CD14-positive monocyte (primary cell): ENCODE data around the gene B4GALT1. TPM values are rescaled to one million over a fixed set of nuclear protein-coding genes. Genes with fewer than 3 reads are reported as not detected.
A peak's percentile ranks its signal among the peaks of the same experiment; 100 is the strongest.

Experiments
- DNase-seq, 3 donors: peaks; one replicate each; pipeline ENCODE4 v3.0.0-alpha.2; 2011 to 2022
- H2AFZ ChIP-seq: 2 replicates; pipeline ENCODE4 v1.6.0; 2012; ENCODE audit warnings: mild to moderate bottlenecking, low read depth, low read length, inconsistent platforms; ENCODE audit not compliant: insufficient read depth, poor library complexity, severe bottlenecking
- H3K27ac ChIP-seq, 2 donors: 1 replicate in 1 of 2; 2 replicates in 1 of 2; pipeline ENCODE4 v1.5.1; 2012 to 2013; ENCODE audit warnings: low read length in 2 of 2, control low read depth in 1 of 2, inconsistent platforms in 1 of 2, low read depth in 1 of 2, mild to moderate bottlenecking in 1 of 2
- H3K27me3 ChIP-seq, 2 donors: one replicate each; pipeline versions ENCODE4 v1.6.0 to v1.6.1; 2011 to 2013; ENCODE audit warnings: low read length in 2 of 2; ENCODE audit not compliant: control insufficient read depth in 2 of 2, insufficient read depth in 2 of 2
- H3K36me3 ChIP-seq, 2 donors: replicated peaks in 1 of 2; 1 replicate in 1 of 2; 2 replicates in 1 of 2; pipeline versions ENCODE4 v1.5.1 to v1.6.1; 2012 to 2013; ENCODE audit warnings: low read length in 2 of 2, control low read depth in 1 of 2, inconsistent platforms in 1 of 2, mild to moderate bottlenecking in 1 of 2; ENCODE audit not compliant: insufficient read depth in 2 of 2, control insufficient read depth in 1 of 2
- H3K4me1 ChIP-seq, 2 donors: 1 replicate in 1 of 2; 2 replicates in 1 of 2; pipeline versions ENCODE4 v1.5.1 to v1.6.1; 2012 to 2013; ENCODE audit warnings: low read length in 2 of 2, control low read depth in 1 of 2, inconsistent platforms in 1 of 2, mild to moderate bottlenecking in 1 of 2, moderate library complexity in 1 of 2; ENCODE audit not compliant: insufficient read depth in 2 of 2, control insufficient read depth in 1 of 2
- H3K4me2 ChIP-seq: replicated peaks from 2 replicates; pipeline ENCODE3; 2012; ENCODE audit warnings: low read length, moderate library complexity, mild to moderate bottlenecking; ENCODE audit not compliant: poor library complexity, severe bottlenecking; ENCODE audit errors: extremely low read depth
- H3K4me3 ChIP-seq, 3 experiments: fragments of 200-600 bp in 1 of 3; sonication (generic) in 1 of 3; replicated peaks in 1 of 3; 1 replicate in 2 of 3; 2 replicates in 1 of 3; pipeline ENCODE4 v1.5.1; 2011 to 2013; ENCODE audit warnings: low read length in 3 of 3, mild to moderate bottlenecking in 3 of 3, control low read depth in 2 of 3, low read depth in 2 of 3, inconsistent platforms in 1 of 3, moderate library complexity in 1 of 3
- H3K79me2 ChIP-seq: 2 replicates; pipeline ENCODE4 v1.6.0; 2012; ENCODE audit warnings: mild to moderate bottlenecking, control low read depth, inconsistent platforms, low read length, moderate library complexity; ENCODE audit not compliant: insufficient read depth
- H3K9ac ChIP-seq: 2 replicates; pipeline ENCODE4 v1.6.0; 2017; ENCODE audit warnings: low read length, mild to moderate bottlenecking; ENCODE audit not compliant: insufficient read depth, poor library complexity, severe bottlenecking
- H3K9me3 ChIP-seq, 2 donors: replicated peaks in 1 of 2; 1 replicate in 1 of 2; 2 replicates in 1 of 2; pipeline versions ENCODE4 v1.5.1 to v1.6.1; 2012 to 2013; ENCODE audit warnings: low read length in 2 of 2, control low read depth in 1 of 2; ENCODE audit not compliant: control insufficient read depth in 1 of 2, insufficient read depth in 1 of 2
- H4K20me1 ChIP-seq: 2 replicates; pipeline ENCODE4 v1.6.0; 2012; ENCODE audit warnings: mild to moderate bottlenecking, low read length, control low read depth, moderate library complexity; ENCODE audit not compliant: insufficient read depth
- H3K27ac Mint-ChIP-seq, 7 donors: one replicate each; pipeline ENCODE4 v1.8.0; 2020; ENCODE audit warnings: mild to moderate bottlenecking in 7 of 7, mixed read lengths in 7 of 7, moderate library complexity in 6 of 7, inconsistent platforms in 2 of 7
- H3K27me3 Mint-ChIP-seq, 3 donors: one replicate each; pipeline ENCODE4 v1.8.0; 2021 to 2022; ENCODE audit warnings: low read depth in 3 of 3, mild to moderate bottlenecking in 3 of 3, mixed read lengths in 3 of 3, moderate library complexity in 3 of 3, inconsistent platforms in 1 of 3
- H3K36me3 Mint-ChIP-seq, 2 donors: one replicate each; pipeline ENCODE4 v1.8.0; 2020; ENCODE audit warnings: mixed read lengths in 2 of 2, inconsistent platforms in 1 of 2, mild to moderate bottlenecking in 1 of 2
- H3K4me1 Mint-ChIP-seq: one replicate; pipeline ENCODE4 v1.8.0; 2020; ENCODE audit warnings: mild to moderate bottlenecking, mixed read lengths
- H3K4me3 Mint-ChIP-seq, 2 donors: one replicate each; pipeline ENCODE4 v1.8.0; 2020; ENCODE audit warnings: mild to moderate bottlenecking in 2 of 2, mixed read lengths in 2 of 2, moderate library complexity in 1 of 2
- H3K9me3 Mint-ChIP-seq, 7 donors: one replicate each; pipeline ENCODE4 v1.8.0; 2020 to 2022; ENCODE audit warnings: mixed read lengths in 7 of 7, mild to moderate bottlenecking in 6 of 7, moderate library complexity in 6 of 7, inconsistent platforms in 2 of 7
- CTCF ChIP-seq: fragments of 200-600 bp; IDR thresholded peaks from one replicate; pipeline ENCODE4 v1.8.0; 2022; ENCODE audit warnings: antibody characterized with exemption, mild to moderate bottlenecking
- WGBS: methylation state at CpG from one replicate; pipeline ENCODE4 v1.1.5; 2013; ENCODE audit warnings: missing lambda C conversion rate; ENCODE audit not compliant: insufficient coverage; 5-methylcytosine and 5-hydroxymethylcytosine counted together
- intact Hi-C, 2 donors: fragments of 100-400 bp; cut with micrococcal nuclease; formaldehyde crosslinking; loops; one replicate each; pipeline versions ENCODE4 v1.15.0 to v1.15.1; 2023
- polyA plus RNA-seq, 3 donors: library from polyadenylated mRNA; depleted of rRNA in 1 of 3; unstranded in 2 of 3; stranded (reverse) in 1 of 3; fragments of 300-500 nt in 2 of 3; fragments of >200 nt in 1 of 3; fragmentation: Illumina TruSeq in 2 of 3; gene quantifications; 1 replicate in 2 of 3; 2 replicates in 1 of 3; pipeline ENCODE4 v1.2.3, GENCODE V29; 2012 to 2021

The B4GALT1 gene
- polyA plus RNA-seq, 3 donors, result 27.6 to 53.7 (median 38.6) TPM

- TF ChIP-seq CTCF, result no peak
- peaks cover 0 to 2% (median 0%) of the 10 kb centered on the region in 7 donors for H3K9me3 Mint-ChIP-seq
- Histone ChIP-seq H3K27me3 (no peaks in the 10 kb centered on the region), H3K36me3 (peaks cover 58 to 86% of the 10 kb centered on the region in 2 donors), H3K9me3 (no peaks in the 10 kb centered on the region), H3K27ac (peak overlapping the region; percentile 54 to 78), H3K9ac (peak overlapping the region; percentile 42), H2AFZ (no peak overlapping the region), H3K4me3 (peak overlapping the region in 1 of 3 experiments; percentile 3), H4K20me1 (peaks cover 89% of the 10 kb centered on the region), H3K79me2 (peaks cover 71% of the 10 kb centered on the region), H3K4me2 (peak overlapping the region; percentile 13), H3K4me1 (peaks cover 32 to 50% of the 10 kb centered on the region in 2 donors)
- DNase-seq, result peak; percentile 59 to 67 (median 65)
- peaks cover 88 to 97% of the 10 kb centered on the region in 2 donors for H3K36me3 Mint-ChIP-seq
- H3K4me1 Mint-ChIP-seq, result peaks cover 52% of the 10 kb centered on the region
- peak overlapping the region; percentile 85 to 98 (median 97) for H3K27ac Mint-ChIP-seq
- intact Hi-C loops, result loop anchor here (2.0 to 5.0 kb wide), 4 partner anchors 35 to 97 kb away; partner anchors contain the start of gene B4GALT1 (in 1 of the 2)
- H3K27me3 Mint-ChIP-seq, result peaks cover 0 to 1% (median 0%) of the 10 kb centered on the region in 3 donors
- peak overlapping the region; percentile 37 to 60 for H3K4me3 Mint-ChIP-seq
- WGBS, result 5% methylated on average over 5 of the region's 14 CpGs
Observed at GRCh38 chr9:33129886-33130881, 37.0 kb downstream of the B4GALT1 start.

GRCh38 chr9:33129251-33129885 lies 37.8 kb downstream of the B4GALT1 start:
- Histone ChIP-seq H3K4me2 (peak overlapping the region; percentile 13), H3K4me1 (peaks cover 27 to 46% of the 10 kb centered on the region in 2 donors)
- peaks cover 88 to 97% of the 10 kb centered on the region in 2 donors for H3K36me3 Mint-ChIP-seq

More at GRCh38 chr9:33129251-33129885, 37.8 kb downstream of the B4GALT1 start:
- WGBS, result 96% methylated on average over 4 of the region's 5 CpGs
- intact Hi-C loops, result loop anchor here in 1 of 2 donors (5.0 kb wide), 1 partner anchor 38 kb away; the partner anchor contains the start of gene B4GALT1
- H3K27me3 ChIP-seq, result no peaks in the 10 kb centered on the region
- H2AFZ ChIP-seq, result no peak overlapping the region
- peaks cover 90% of the 10 kb centered on the region for H4K20me1 ChIP-seq
- TF ChIP-seq CTCF, result no peak
- Mint-ChIP-seq H3K27me3 (peaks cover 0 to 1% (median 0%) of the 10 kb centered on the region in 3 donors), H3K4me1 (peaks cover 50% of the 10 kb centered on the region), H3K27ac (peak overlapping the region in 6 of 7 donors; percentile 37 to 98 (median 94)), H3K9me3 (peaks cover 0 to 2% (median 0%) of the 10 kb centered on the region in 7 donors), H3K4me3 (peak overlapping the region in 1 of 2 donors; percentile 60)
- H3K9ac ChIP-seq, result no peak overlapping the region
- peak overlapping the region; percentile 31 to 78 for H3K27ac ChIP-seq
- H3K4me3 ChIP-seq, result no peak overlapping the region
- H3K9me3 ChIP-seq, result no peaks in the 10 kb centered on the region
- peaks cover 70% of the 10 kb centered on the region for H3K79me2 ChIP-seq
- peaks cover 57 to 86% of the 10 kb centered on the region in 2 donors for H3K36me3 ChIP-seq
- DNase-seq, result no peak
